GM12892 (cell line): ENCODE results near the gene SIGLEC6. TPM values are rescaled to one million over a fixed set of nuclear protein-coding genes. Genes with fewer than 3 reads are reported as not detected.

Source experiments
- DNase-seq: peaks from one replicate; pipeline ENCODE4 v3.0.0; 2011; ENCODE audit not compliant: insufficient read length
- FAIRE-seq: peaks from 2 replicates; lab custom pipeline; 2011; peaks lifted over from hg19 to GRCh38; lab: Jason Lieb, UNC
- POLR2A ChIP-seq: IDR thresholded peaks from 2 replicates; pipeline ENCODE4 v1.6.1; 2011; ENCODE audit warnings: low read depth, low read length, control low read depth
- POLR2AphosphoS5 ChIP-seq: IDR thresholded peaks from 2 replicates; pipeline ENCODE4 v1.6.1; 2011; ENCODE audit warnings: low read depth, low read length, control low read depth
- TAF1 ChIP-seq: IDR thresholded peaks from 2 replicates; pipeline ENCODE4 v1.6.1; 2011; ENCODE audit warnings: low read depth, mild to moderate bottlenecking, control low read depth, low read length, borderline replicate concordance
- polyA plus RNA-seq: library from polyadenylated mRNA; unstranded; fragments of >200 nt; gene quantifications from one replicate; pipeline ENCODE4 v1.2.1, GENCODE V29; 2012; ENCODE audit warnings: missing spikeins, inconsistent platforms; ENCODE audit not compliant: missing spikeins

Gene SIGLEC6
- 1.00 TPM for polyA plus RNA-seq

GRCh38 chr19:51531349-51532315, at the start of gene SIGLEC6:
Gene SIGLEC6, minus strand, starts transcription at chr19:51531670. Its CDS starts 22 bp downstream, at chr19:51531648.
- FAIRE-seq: peak; percentile 94
- peak; percentile 54 for DNase-seq

GRCh38 chr19:51576850-51577249, 45.4 kb upstream of the SIGLEC6 start:
- no peak for TF ChIP-seq POLR2A
- no peak for TF ChIP-seq TAF1
- no peak for TF ChIP-seq POLR2AphosphoS5
- FAIRE-seq (no peak), DNase-seq (no peak)

More at GRCh38 chr19:51531349-51532315, at the start of gene SIGLEC6:
- TF ChIP-seq POLR2A (no peak), TAF1 (no peak), POLR2AphosphoS5 (no peak)

GRCh38 chr19:51573331-51573730, 41.9 kb upstream of the SIGLEC6 start:
- no peak for FAIRE-seq

GRCh38 chr19:51572908-51573307, 41.4 kb upstream of the SIGLEC6 start:
- FAIRE-seq: no peak
- DNase-seq: no peak

More at GRCh38 chr19:51573331-51573730, 41.9 kb upstream of the SIGLEC6 start:
- TF ChIP-seq POLR2AphosphoS5 (no peak), POLR2A (no peak), TAF1 (no peak)
- DNase-seq: no peak

GRCh38 chr19:51572410-51572809, 40.9 kb upstream of the SIGLEC6 start:
- DNase-seq: no peak
- no peak for TF ChIP-seq POLR2A
- no peak for TF ChIP-seq TAF1
- no peak for TF ChIP-seq POLR2AphosphoS5
- FAIRE-seq: no peak

More at GRCh38 chr19:51572908-51573307, 41.4 kb upstream of the SIGLEC6 start:
- no peak for TF ChIP-seq POLR2AphosphoS5
- no peak for TF ChIP-seq TAF1
- TF ChIP-seq POLR2A: no peak

- FAIRE-seq (no peak), DNase-seq (no peak)
- TF ChIP-seq TAF1 (no peak), POLR2A (no peak), POLR2AphosphoS5 (no peak)
Measured at GRCh38 chr19:51571599-51571998, 40.1 kb upstream of the SIGLEC6 start.

- peak; percentile 37 for DNase-seq
- FAIRE-seq: peak; percentile 100
- TF ChIP-seq POLR2A (no peak), POLR2AphosphoS5 (no peak), TAF1 (no peak)
Measured at GRCh38 chr19:51570962-51571575, 39.6 kb upstream of the SIGLEC6 start, which contains the start of gene ZNF175. Gene ZNF175, plus strand, starts transcription at chr19:51571283. Its CDS starts 2,047 bp downstream, at chr19:51573330.

GRCh38 chr19:51568456-51568855, 37.0 kb upstream of the SIGLEC6 start:
- TF ChIP-seq POLR2A (no peak), TAF1 (no peak), POLR2AphosphoS5 (no peak)
- DNase-seq (no peak), FAIRE-seq (no peak)

GRCh38 chr19:51567583-51567982, 36.1 kb upstream of the SIGLEC6 start:
- TF ChIP-seq POLR2A: no peak
- no peak for TF ChIP-seq POLR2AphosphoS5
- no peak for TF ChIP-seq TAF1
- DNase-seq (no peak), FAIRE-seq (no peak)

GRCh38 chr19:51566489-51567100, 35.1 kb upstream of the SIGLEC6 start:
- DNase-seq (no peak), FAIRE-seq (no peak)
- TF ChIP-seq POLR2AphosphoS5 (no peak), TAF1 (no peak), POLR2A (no peak)

GRCh38 chr19:51565583-51565982, 34.1 kb upstream of the SIGLEC6 start:
- TF ChIP-seq POLR2A: no peak
- TF ChIP-seq TAF1: no peak
- no peak for TF ChIP-seq POLR2AphosphoS5
- no peak for DNase-seq
- peak; percentile 38 for FAIRE-seq

- DNase-seq (no peak), FAIRE-seq (no peak)
- TF ChIP-seq TAF1 (no peak), POLR2AphosphoS5 (no peak), POLR2A (no peak)
Measured at GRCh38 chr19:51564791-51565190, 33.3 kb upstream of the SIGLEC6 start.
